Measurements from ENCODE around the gene MST1. TPM values are rescaled to one million over a fixed set of nuclear protein-coding genes. Genes with fewer than 3 reads are reported as not detected.

MST1 gene
- total and polyA plus RNA-seq, 2 of the 4 experiments (the other 2 are of a cell fraction) = 1.3 to 13.0 TPM

DNA sequence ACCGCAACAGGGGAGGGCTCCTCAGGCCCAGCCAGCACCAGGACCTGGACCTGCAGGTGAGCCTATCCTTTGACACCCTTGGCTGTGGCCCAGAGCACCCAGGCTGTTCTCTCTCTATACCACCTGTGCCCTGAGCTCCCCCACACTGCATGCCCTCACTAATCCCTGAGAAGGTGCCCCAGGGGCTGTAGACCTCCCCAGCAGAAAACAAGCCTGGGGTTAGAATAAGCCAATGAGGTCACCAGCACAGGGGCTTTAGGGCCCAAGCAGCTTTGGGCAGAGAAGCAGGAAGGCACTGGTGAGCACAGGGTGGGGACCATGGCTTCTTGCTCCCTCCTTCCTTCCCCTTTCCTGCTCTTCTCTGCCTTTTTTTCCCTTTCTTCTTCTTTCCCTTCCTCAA lies 25.4 kb downstream of the MST1 start:
- Histone ChIP-seq H2BK120ac (ENCODE audit: low read depth, low read length) (no peak overlapping the region), H3K56ac (ENCODE audit: extremely low read depth, insufficient read depth, low read length) (no peak overlapping the region), H3K23ac (ENCODE audit: low read depth, low read length) (no peak overlapping the region), H2BK15ac (ENCODE audit: low read depth, low read length) (no peak overlapping the region), H4K91ac (ENCODE audit: insufficient read depth, low read depth, low read length) (no peak overlapping the region), H4K8ac (ENCODE audit: low read depth in 2 of 2, low read length in 2 of 2) (no peak overlapping the region), H2BK5ac (ENCODE audit: low read depth, low read length, poor library complexity, severe bottlenecking) (no peak overlapping the region), H3K14ac (replicated peaks; ENCODE audit: low read depth, low read length) (no peak overlapping the region), H3K4me3 (ENCODE audit: insufficient read depth, low read depth, low read length) (no peak overlapping the region), H3K9me3 (ENCODE audit: control insufficient read depth, insufficient read depth, low read length) (no peaks in the 10 kb centered on the region), H3K9me1 (ENCODE audit: insufficient read depth, low read length) (no peaks in the 10 kb centered on the region), H4K20me1 (ENCODE audit: insufficient read depth, low read length) (no peaks in the 10 kb centered on the region; the same call in 1 of the 2 replicates), H2AK9ac (replicated peaks; ENCODE audit: low read depth, low read length, poor library complexity) (no peak overlapping the region), H2AK5ac (ENCODE audit: low read depth, low read length) (no peak overlapping the region), H4K5ac (ENCODE audit: low read depth, low read length) (no peak overlapping the region), H3K27me3 (ENCODE audit: control insufficient read depth, insufficient read depth, low read length) (peaks cover 15% of the 10 kb centered on the region), H3K4ac (ENCODE audit: low read depth, low read length) (no peak overlapping the region), H3K4me2 (ENCODE audit: low read depth, low read length) (no peak overlapping the region), H2AFZ (replicated peaks; ENCODE audit: low read length, poor library complexity) (no peak overlapping the region), H3K18ac (ENCODE audit: low read depth, low read length) (no peak overlapping the region), H3K4me1 (ENCODE audit: control insufficient read depth, insufficient read depth, low read length) (peaks cover 2% of the 10 kb centered on the region; the same call in 1 of the 2 replicates), H3K9ac (ENCODE audit: low read depth, low read length) (no peak overlapping the region), H3K36me3 (ENCODE audit: control insufficient read depth, insufficient read depth, low read length) (no peaks in the 10 kb centered on the region), H2BK20ac (ENCODE audit: low read depth, low read length) (no peak overlapping the region), H3K27ac (ENCODE audit: insufficient read depth, low read length) (no peak overlapping the region), H3K79me1 (ENCODE audit: low read depth in 1 of 2, low read length in 2 of 2) (no peaks in the 10 kb centered on the region)
- ChIA-PET CTCF (no interaction called here), POLR2A (ENCODE audit: unreplicated experiment) (no interaction called here)
- no peak for ATAC-seq (ENCODE audit: low read depth)
- intact Hi-C loops (cut with micrococcal nuclease) (no loop called here), dilution Hi-C loops (cut with HindIII; ENCODE audit: low sequenced_read_pairs, unreplicated experiment) (no loop called here), in situ Hi-C loops (cut with MboI; ENCODE audit: low sequenced_read_pairs) (no loop called here)
- WGBS, 2 experiments (ENCODE audit: extremely low coverage in 2 of 2, insufficient read length in 1 of 2) = 50% methylated on average over 1 of the region's 1 CpG; no CpG with 5 or more reads in 1 of the 2 experiments
- TF ChIP-seq RAD21 (IDR thresholded peaks at IDR 0.05; ENCODE audit: low read length) (no peak), MXI1 (IDR thresholded peaks at IDR 0.05; ENCODE audit: borderline replicate concordance, low read depth, low read length) (no peak), FOS (IDR thresholded peaks at IDR 0.05; ENCODE audit: low read depth, low read length) (no peak), RCOR1 (IDR thresholded peaks at IDR 0.05; ENCODE audit: insufficient replicate concordance, low read length) (no peak), NFE2L2 (IDR thresholded peaks at IDR 0.05; ENCODE audit: low read depth, low read length) (no peak), BHLHE40 (IDR thresholded peaks at IDR 0.05; ENCODE audit: low read depth, low read length) (no peak), MAZ (IDR thresholded peaks at IDR 0.05; ENCODE audit: borderline replicate concordance, low read depth, low read length) (no peak), MAFK (IDR thresholded peaks at IDR 0.05; ENCODE audit: low read depth, low read length) (no peak), POLR2A (IDR thresholded peaks at IDR 0.05; ENCODE audit: low read depth, low read length) (no peak)
- TF ChIP-seq, protein P1, sequence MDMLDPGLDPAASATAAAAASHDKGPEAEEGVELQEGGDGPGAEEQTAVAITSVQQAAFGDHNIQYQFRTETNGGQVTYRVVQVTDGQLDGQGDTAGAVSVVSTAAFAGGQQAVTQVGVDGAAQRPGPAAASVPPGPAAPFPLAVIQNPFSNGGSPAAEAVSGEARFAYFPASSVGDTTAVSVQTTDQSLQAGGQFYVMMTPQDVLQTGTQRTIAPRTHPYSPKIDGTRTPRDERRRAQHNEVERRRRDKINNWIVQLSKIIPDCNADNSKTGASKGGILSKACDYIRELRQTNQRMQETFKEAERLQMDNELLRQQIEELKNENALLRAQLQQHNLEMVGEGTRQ (IDR thresholded peaks at IDR 0.05; ENCODE audit: low read depth, low read length) = no peak
- TF ChIP-seq, protein P2, sequence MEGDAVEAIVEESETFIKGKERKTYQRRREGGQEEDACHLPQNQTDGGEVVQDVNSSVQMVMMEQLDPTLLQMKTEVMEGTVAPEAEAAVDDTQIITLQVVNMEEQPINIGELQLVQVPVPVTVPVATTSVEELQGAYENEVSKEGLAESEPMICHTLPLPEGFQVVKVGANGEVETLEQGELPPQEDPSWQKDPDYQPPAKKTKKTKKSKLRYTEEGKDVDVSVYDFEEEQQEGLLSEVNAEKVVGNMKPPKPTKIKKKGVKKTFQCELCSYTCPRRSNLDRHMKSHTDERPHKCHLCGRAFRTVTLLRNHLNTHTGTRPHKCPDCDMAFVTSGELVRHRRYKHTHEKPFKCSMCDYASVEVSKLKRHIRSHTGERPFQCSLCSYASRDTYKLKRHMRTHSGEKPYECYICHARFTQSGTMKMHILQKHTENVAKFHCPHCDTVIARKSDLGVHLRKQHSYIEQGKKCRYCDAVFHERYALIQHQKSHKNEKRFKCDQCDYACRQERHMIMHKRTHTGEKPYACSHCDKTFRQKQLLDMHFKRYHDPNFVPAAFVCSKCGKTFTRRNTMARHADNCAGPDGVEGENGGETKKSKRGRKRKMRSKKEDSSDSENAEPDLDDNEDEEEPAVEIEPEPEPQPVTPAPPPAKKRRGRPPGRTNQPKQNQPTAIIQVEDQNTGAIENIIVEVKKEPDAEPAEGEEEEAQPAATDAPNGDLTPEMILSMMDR (conservative IDR thresholded peaks at IDR 0.05; ENCODE audit: low read depth, low read length) = no peak
- DNase-seq = no peak
- BruUV-seq (replicated peaks) = no TSS peak
